GM12872 (cell line): ENCODE results near the gene APOL4.
A peak's percentile ranks its signal among the peaks of the same experiment; 100 is the strongest.

Experiments used
- TF ChIP-seq, protein P1 (sequence below): IDR thresholded peaks from 3 replicates; pipeline ENCODE4 v1.5.1; 2011; ENCODE audit warnings: low read depth, mild to moderate bottlenecking, low read length, moderate library complexity; ENCODE audit not compliant: insufficient read depth

Gene APOL4

GRCh38 chr22:36239401-36240171 is 38.0 kb upstream of the APOL4 start, which contains the start of gene APOL2:
TSS of gene APOL2 (minus strand) at chr22:36239527. CDS start at chr22:36233162, 6,365 bp downstream.
- TF ChIP-seq, protein P1, sequence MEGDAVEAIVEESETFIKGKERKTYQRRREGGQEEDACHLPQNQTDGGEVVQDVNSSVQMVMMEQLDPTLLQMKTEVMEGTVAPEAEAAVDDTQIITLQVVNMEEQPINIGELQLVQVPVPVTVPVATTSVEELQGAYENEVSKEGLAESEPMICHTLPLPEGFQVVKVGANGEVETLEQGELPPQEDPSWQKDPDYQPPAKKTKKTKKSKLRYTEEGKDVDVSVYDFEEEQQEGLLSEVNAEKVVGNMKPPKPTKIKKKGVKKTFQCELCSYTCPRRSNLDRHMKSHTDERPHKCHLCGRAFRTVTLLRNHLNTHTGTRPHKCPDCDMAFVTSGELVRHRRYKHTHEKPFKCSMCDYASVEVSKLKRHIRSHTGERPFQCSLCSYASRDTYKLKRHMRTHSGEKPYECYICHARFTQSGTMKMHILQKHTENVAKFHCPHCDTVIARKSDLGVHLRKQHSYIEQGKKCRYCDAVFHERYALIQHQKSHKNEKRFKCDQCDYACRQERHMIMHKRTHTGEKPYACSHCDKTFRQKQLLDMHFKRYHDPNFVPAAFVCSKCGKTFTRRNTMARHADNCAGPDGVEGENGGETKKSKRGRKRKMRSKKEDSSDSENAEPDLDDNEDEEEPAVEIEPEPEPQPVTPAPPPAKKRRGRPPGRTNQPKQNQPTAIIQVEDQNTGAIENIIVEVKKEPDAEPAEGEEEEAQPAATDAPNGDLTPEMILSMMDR = peak; percentile 81

- TF ChIP-seq, protein P1 = no peak
Observed at GRCh38 chr22:36239150-36239400, 37.5 kb upstream of the APOL4 start.

DNA sequence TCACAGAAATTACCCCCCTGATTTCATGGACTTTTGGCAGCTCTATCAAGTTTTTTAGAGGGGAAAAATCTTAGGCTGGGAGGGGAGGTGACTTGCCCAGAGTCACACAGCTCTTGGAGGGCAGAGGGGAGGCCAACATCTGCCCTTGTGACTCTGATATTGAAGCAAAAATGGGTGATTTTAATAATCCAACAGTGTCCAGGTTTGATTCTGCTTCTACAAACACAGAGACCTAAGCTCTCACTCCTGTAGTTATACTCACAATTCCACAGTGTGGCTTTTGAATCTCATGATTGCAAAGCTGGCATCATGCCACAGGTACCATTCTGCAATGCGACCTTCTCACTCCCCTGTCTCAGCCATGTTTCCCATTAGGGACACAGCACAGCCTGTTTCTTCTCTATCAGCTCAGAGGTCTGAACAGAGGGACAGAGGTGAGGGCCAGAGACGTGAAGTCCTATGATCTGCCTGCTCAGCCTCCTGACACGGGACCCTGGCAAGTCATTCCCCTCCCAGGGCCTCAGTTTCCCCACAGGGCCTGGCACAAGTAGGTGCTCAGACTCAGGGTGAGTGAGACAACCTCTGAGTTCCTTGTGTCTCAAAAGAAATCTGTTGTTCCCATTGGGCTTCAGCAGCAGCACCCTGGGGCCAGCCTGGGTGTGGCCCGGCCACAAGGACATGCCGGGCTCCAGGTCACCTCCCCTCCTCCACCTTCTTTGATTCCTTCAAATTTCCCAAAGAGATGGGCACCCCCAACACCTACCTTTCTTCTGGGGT is 37.0 kb upstream of the APOL4 start:
- TF ChIP-seq, protein P1 = no peak

DNA sequence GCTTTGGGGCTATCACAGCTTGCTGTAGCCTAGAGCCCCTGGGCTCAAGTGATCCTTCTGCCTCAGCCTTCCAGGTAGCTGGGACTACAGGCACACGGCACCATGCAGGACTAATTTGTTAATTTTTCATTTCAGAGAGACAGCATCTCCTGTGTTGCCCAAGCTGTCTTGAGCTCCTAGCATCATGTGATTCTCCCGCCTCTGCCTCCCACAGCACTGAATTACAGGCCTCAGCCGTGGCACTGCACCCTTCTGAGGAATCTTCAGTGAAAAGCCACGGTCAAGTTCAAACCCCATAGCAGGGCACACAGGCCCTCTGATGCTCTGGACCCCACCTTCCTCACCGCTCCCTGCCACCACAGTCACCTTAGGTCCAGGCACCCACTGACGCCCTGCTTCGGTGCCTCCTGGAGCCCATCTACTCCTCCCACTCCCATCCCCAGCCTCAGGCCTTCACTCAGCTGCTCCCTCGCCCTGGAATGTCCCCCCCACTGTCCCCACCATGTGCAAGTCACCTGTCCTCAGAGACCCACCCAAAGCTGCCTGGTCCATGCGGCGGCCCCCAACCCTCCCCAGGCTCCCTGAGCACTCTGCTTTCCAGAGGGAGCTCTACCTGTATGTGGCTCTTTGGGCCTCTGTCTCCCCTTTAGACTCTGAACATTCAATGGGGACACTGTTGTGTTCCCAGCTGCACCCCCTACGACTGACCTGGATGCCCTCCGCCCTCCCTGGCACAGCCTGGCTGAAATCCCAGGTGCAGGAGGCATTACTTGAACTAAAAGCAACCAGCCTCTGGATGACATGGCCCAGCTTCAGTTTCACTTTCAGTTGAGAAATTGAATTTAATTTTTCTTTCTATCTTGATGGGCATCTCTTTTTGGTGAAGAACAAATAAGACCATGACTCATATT is 36.1 kb upstream of the APOL4 start:
- TF ChIP-seq, protein P1 = no peak

- TF ChIP-seq, protein P1 = no peak
Observed at GRCh38 chr22:36236388-36237319, 35.0 kb upstream of the APOL4 start.

- TF ChIP-seq, protein P1 = no peak
Observed at GRCh38 chr22:36235585-36235984, 34.0 kb upstream of the APOL4 start.
